Muscle layer of duodenum (tissue), 2 donors: Measurements from ENCODE around the gene CFAP53.

ENCODE experiments used
- H3K27ac ChIP-seq: one replicate; pipeline ENCODE4 v1.7.0; 2013; ENCODE audit warnings: mild to moderate bottlenecking, low read length
- H3K27me3 ChIP-seq: one replicate; pipeline ENCODE4 v1.7.0; 2013; ENCODE audit warnings: low read depth, mild to moderate bottlenecking, control low read depth, low read length
- H3K36me3 ChIP-seq, 2 donors: one replicate each; pipeline ENCODE4 v1.7.0; 2013; ENCODE audit warnings: low read length in 2 of 2, control low read depth in 1 of 2, mild to moderate bottlenecking in 1 of 2; ENCODE audit not compliant: insufficient read depth in 2 of 2, control insufficient read depth in 1 of 2
- H3K4me1 ChIP-seq, 2 donors: one replicate each; pipeline ENCODE4 v1.7.0; 2013; ENCODE audit warnings: low read length in 2 of 2, mild to moderate bottlenecking in 2 of 2, control low read depth in 1 of 2, moderate library complexity in 1 of 2; ENCODE audit not compliant: insufficient read depth in 2 of 2, control insufficient read depth in 1 of 2
- H3K4me3 ChIP-seq, 2 donors: one replicate each; pipeline ENCODE4 v1.7.0; 2013; ENCODE audit warnings: low read length in 2 of 2, low read depth in 1 of 2, mild to moderate bottlenecking in 1 of 2
- H3K9me3 ChIP-seq, 2 donors: one replicate each; pipeline ENCODE4 v1.7.0; 2013; ENCODE audit warnings: low read length in 2 of 2, control low read depth in 1 of 2, mild to moderate bottlenecking in 1 of 2; ENCODE audit not compliant: control insufficient read depth in 1 of 2
- donor health status: healthy.

Gene CFAP53

GRCh38 chr18:50201476-50202018 lies 64.7 kb downstream of the CFAP53 start:
- Histone ChIP-seq H3K36me3 (no peaks in the 10 kb centered on the region), H3K4me1 (no peaks in the 10 kb centered on the region), H3K27ac (no peak overlapping the region), H3K4me3 (no peak overlapping the region), H3K27me3 (no peaks in the 10 kb centered on the region), H3K9me3 (peaks cover 0 to 3% of the 10 kb centered on the region in 2 donors)

- H3K27me3 ChIP-seq, result peaks cover 11% of the 10 kb centered on the region
Observed at GRCh38 chr18:50199921-50200320, 66.4 kb downstream of the CFAP53 start.

GRCh38 chr18:50199346-50199855 lies 66.9 kb downstream of the CFAP53 start:
- Histone ChIP-seq H3K27ac (no peak overlapping the region), H3K9me3 (peaks cover 0 to 3% of the 10 kb centered on the region in 2 donors), H3K36me3 (no peaks in the 10 kb centered on the region), H3K4me3 (no peak overlapping the region), H3K4me1 (peaks cover 0 to 10% of the 10 kb centered on the region in 2 donors), H3K27me3 (peaks cover 11% of the 10 kb centered on the region)

More at GRCh38 chr18:50199921-50200320, 66.4 kb downstream of the CFAP53 start:
- H3K27ac ChIP-seq, result no peak overlapping the region
- no peak overlapping the region for H3K4me3 ChIP-seq
- no peaks in the 10 kb centered on the region for H3K36me3 ChIP-seq
- H3K9me3 ChIP-seq, result peaks cover 0 to 3% of the 10 kb centered on the region in 2 donors
- peaks cover 0 to 7% of the 10 kb centered on the region in 2 donors for H3K4me1 ChIP-seq

- peaks cover 29% of the 10 kb centered on the region for H3K27me3 ChIP-seq
- no peaks in the 10 kb centered on the region for H3K36me3 ChIP-seq
- H3K27ac ChIP-seq, result no peak overlapping the region
- peaks cover 0 to 3% of the 10 kb centered on the region in 2 donors for H3K9me3 ChIP-seq
- no peak overlapping the region for H3K4me3 ChIP-seq
- H3K4me1 ChIP-seq, result peaks cover 0 to 22% of the 10 kb centered on the region in 2 donors
Observed at GRCh38 chr18:50196261-50196660, 70.0 kb downstream of the CFAP53 start.

GRCh38 chr18:50195689-50196088 lies 70.6 kb downstream of the CFAP53 start:
- H3K36me3 ChIP-seq, result no peaks in the 10 kb centered on the region
- H3K9me3 ChIP-seq, result peaks cover 0 to under 1% of the 10 kb centered on the region in 2 donors
- H3K27ac ChIP-seq, result no peak overlapping the region
- H3K27me3 ChIP-seq, result peaks cover 29% of the 10 kb centered on the region
- peak overlapping the region in 1 of 2 donors; percentile 60 for H3K4me3 ChIP-seq
- peaks cover 0 to 22% of the 10 kb centered on the region in 2 donors for H3K4me1 ChIP-seq

- H3K9me3 ChIP-seq, result no peaks in the 10 kb centered on the region
- H3K27me3 ChIP-seq, result peaks cover 29% of the 10 kb centered on the region
- H3K4me1 ChIP-seq, result peaks cover 0 to 22% of the 10 kb centered on the region in 2 donors
- H3K36me3 ChIP-seq, result no peaks in the 10 kb centered on the region
- H3K27ac ChIP-seq, result peak within 1 kb of the TSS; percentile 31
- peak within 1 kb of the TSS; percentile 60 to 69 for H3K4me3 ChIP-seq
Observed at GRCh38 chr18:50194631-50195532, 71.4 kb downstream of the CFAP53 start, which contains the start of gene MYO5B. MYO5B (minus strand) TSS chr18:50195147; CDS start chr18:50194793, 354 bp downstream.

GRCh38 chr18:50193796-50194630 lies 72.3 kb downstream of the CFAP53 start:
- H3K4me1 ChIP-seq, result peaks cover 0 to 22% of the 10 kb centered on the region in 2 donors
- H3K4me3 ChIP-seq, result peak overlapping the region; percentile 46 to 69
- no peaks in the 10 kb centered on the region for H3K9me3 ChIP-seq
- peak overlapping the region; percentile 31 for H3K27ac ChIP-seq
- peaks cover 29% of the 10 kb centered on the region for H3K27me3 ChIP-seq
- H3K36me3 ChIP-seq, result no peaks in the 10 kb centered on the region

- no peak overlapping the region for H3K27ac ChIP-seq
- H3K9me3 ChIP-seq, result no peaks in the 10 kb centered on the region
- peak overlapping the region in 1 of 2 donors; percentile 46 for H3K4me3 ChIP-seq
- H3K36me3 ChIP-seq, result no peaks in the 10 kb centered on the region
- H3K27me3 ChIP-seq, result peaks cover 29% of the 10 kb centered on the region
- H3K4me1 ChIP-seq, result peaks cover 0 to 22% of the 10 kb centered on the region in 2 donors
Observed at GRCh38 chr18:50192995-50193795, 73.1 kb downstream of the CFAP53 start.

GRCh38 chr18:50190926-50191325 lies 75.4 kb downstream of the CFAP53 start:
- no peak overlapping the region for H3K4me3 ChIP-seq
- peaks cover 0 to 22% of the 10 kb centered on the region in 2 donors for H3K4me1 ChIP-seq
- no peak overlapping the region for H3K27ac ChIP-seq
- H3K27me3 ChIP-seq, result peaks cover 26% of the 10 kb centered on the region
- no peaks in the 10 kb centered on the region for H3K9me3 ChIP-seq
- H3K36me3 ChIP-seq, result no peaks in the 10 kb centered on the region

GRCh38 chr18:50190236-50190635 lies 76.1 kb downstream of the CFAP53 start:
- peaks cover 19% of the 10 kb centered on the region for H3K27me3 ChIP-seq
- no peak overlapping the region for H3K4me3 ChIP-seq

More at GRCh38 chr18:50190236-50190635, 76.1 kb downstream of the CFAP53 start:
- H3K27ac ChIP-seq, result no peak overlapping the region
- H3K4me1 ChIP-seq, result peaks cover 0 to 15% of the 10 kb centered on the region in 2 donors
- H3K9me3 ChIP-seq, result no peaks in the 10 kb centered on the region
- H3K36me3 ChIP-seq, result no peaks in the 10 kb centered on the region
